Endothelial cell of umbilical vein (primary cell): ENCODE results near the gene POU6F1. TPM values are rescaled to one million over a fixed set of nuclear protein-coding genes. Genes with fewer than 3 reads are reported as not detected.

ENCODE experiments used
- BruUV-seq: library from RNA; stranded (reverse); fragments of 400-500 nt; replicated peaks from 2 replicates; lab custom pipeline; 2021; lab: Mats Ljungman, UMichigan
- CTCF ChIA-PET: fragments of 300-600, 350-600 bp; sonication (Branson Sonifier 250); formaldehyde crosslinking; loops from one replicate; lab custom pipeline; 2021; ENCODE audit warnings: antibody characterized with exemption, inconsistent platforms; lab: Charles Lee
- POLR2A ChIA-PET: fragments of 300-600, 350-600 bp; sonication (Branson Sonifier 250); formaldehyde crosslinking; loops from one replicate; lab custom pipeline; 2021; ENCODE audit warnings: antibody characterized with exemption, inconsistent platforms; lab: Charles Lee
- DNase-seq: peaks from one replicate; pipeline ENCODE4 v3.0.0-alpha.2; 2011; ENCODE audit warnings: low read depth, low spot score
- FAIRE-seq: peaks from 2 replicates; lab custom pipeline; 2011; peaks lifted over from hg19 to GRCh38; lab: Jason Lieb, UNC
- H2AFZ ChIP-seq: 2 replicates; pipeline ENCODE4 v1.6.0; 2012; ENCODE audit warnings: low read depth, low read length, control low read depth, inconsistent platforms
- H3K27ac ChIP-seq: 2 replicates; pipeline ENCODE4 v1.5.1; 2011; ENCODE audit warnings: low read depth, mild to moderate bottlenecking, control low read depth, low read length, moderate library complexity; ENCODE audit not compliant: insufficient read depth
- H3K27me3 ChIP-seq, 2 experiments: 2 replicates each; pipeline versions ENCODE4 v1.6.0 to v1.6.1; 2011; ENCODE audit warnings: low read length in 2 of 2, mixed read lengths in 1 of 2; ENCODE audit not compliant: control insufficient read depth in 2 of 2, insufficient read depth in 2 of 2
- H3K36me3 ChIP-seq, 2 experiments: 2 replicates in 1 of 2; 3 replicates in 1 of 2; pipeline ENCODE4 v1.5.1; 2011; ENCODE audit warnings: low read length in 2 of 2, mild to moderate bottlenecking in 1 of 2, moderate library complexity in 1 of 2; ENCODE audit not compliant: control insufficient read depth in 2 of 2, insufficient read depth in 2 of 2; ENCODE audit errors: extremely low read depth in 1 of 2
- H3K4me1 ChIP-seq: 3 replicates; pipeline ENCODE4 v1.5.1; 2011; ENCODE audit warnings: mild to moderate bottlenecking, low read length; ENCODE audit not compliant: control insufficient read depth, insufficient read depth; ENCODE audit errors: extremely low read depth
- H3K4me2 ChIP-seq: 2 replicates; pipeline ENCODE4 v1.6.1; 2011; ENCODE audit warnings: low read length, control low read depth, mixed read lengths; ENCODE audit not compliant: insufficient read depth
- H3K4me3 ChIP-seq, 3 experiments: fragments of 200-600 bp in 1 of 3; sonication (generic), shearing (Covaris generic) in 1 of 3; replicated peaks in 1 of 3; 2 replicates each; pipeline ENCODE4 v1.5.1; 2011 to 2016; ENCODE audit warnings: control low read depth in 3 of 3, low read length in 3 of 3, mild to moderate bottlenecking in 2 of 3, inconsistent platforms in 1 of 3, low read depth in 1 of 3, moderate library complexity in 1 of 3; ENCODE audit not compliant: insufficient read depth in 1 of 3
- H3K79me2 ChIP-seq: 2 replicates; pipeline ENCODE4 v1.6.0; 2012; ENCODE audit warnings: low read length, inconsistent platforms; ENCODE audit not compliant: control insufficient read depth, insufficient read depth
- H3K9ac ChIP-seq: replicated peaks from 2 replicates; pipeline ENCODE3; 2011; ENCODE audit warnings: low read length, control low read depth; ENCODE audit not compliant: insufficient read depth; ENCODE audit errors: extremely low read depth
- H3K9me1 ChIP-seq: replicated peaks from 3 replicates; pipeline ENCODE4 v1.6.0; 2011; ENCODE audit warnings: mild to moderate bottlenecking, low read length; ENCODE audit not compliant: control insufficient read depth, insufficient read depth; ENCODE audit errors: extremely low read depth
- H3K9me3 ChIP-seq: replicated peaks from 2 replicates; pipeline ENCODE4 v1.5.1; 2012; ENCODE audit warnings: low read length, inconsistent platforms; ENCODE audit not compliant: control insufficient read depth, insufficient read depth
- H4K20me1 ChIP-seq: replicated peaks from 2 replicates; pipeline ENCODE3; 2011; ENCODE audit warnings: mild to moderate bottlenecking, low read length; ENCODE audit not compliant: control insufficient read depth, insufficient read depth; ENCODE audit errors: extremely low read depth
- EZH2 ChIP-seq: IDR thresholded peaks from 2 replicates; pipeline ENCODE4 v1.6.1; 2012; ENCODE audit warnings: borderline replicate concordance, low read depth, mild to moderate bottlenecking, moderate library complexity, low read length, inconsistent platforms; ENCODE audit not compliant: severe bottlenecking
- FOS ChIP-seq: IDR thresholded peaks from 2 replicates; pipeline ENCODE4 v1.6.1; 2011; ENCODE audit warnings: mild to moderate bottlenecking, low read length, moderate library complexity, borderline replicate concordance; ENCODE audit not compliant: insufficient read depth
- GATA2 ChIP-seq: IDR thresholded peaks from 2 replicates; pipeline ENCODE4 v1.7.0; 2011; ENCODE audit warnings: low read depth, mild to moderate bottlenecking, moderate library complexity, mixed read lengths, low read length; ENCODE audit not compliant: insufficient read length, insufficient read depth
- JUN ChIP-seq: IDR thresholded peaks from 2 replicates; pipeline ENCODE4 v1.6.1; 2011; ENCODE audit warnings: borderline replicate concordance, low read depth; ENCODE audit not compliant: insufficient read length, insufficient read depth
- MYC ChIP-seq: IDR thresholded peaks from one replicate; pipeline ENCODE4 v1.6.1; 2011; ENCODE audit warnings: mild to moderate bottlenecking, low read depth, low read length
- POLR2A ChIP-seq: IDR thresholded peaks from 2 replicates; pipeline ENCODE4 v1.6.1; 2012; ENCODE audit warnings: low read depth, mild to moderate bottlenecking, control low read depth, low read length
- POLR2AphosphoS5 ChIP-seq: IDR thresholded peaks from 2 replicates; pipeline ENCODE4 v1.6.1; 2012; ENCODE audit warnings: low read depth, mild to moderate bottlenecking, control low read depth, low read length, moderate library complexity; ENCODE audit not compliant: insufficient read depth
- dilution Hi-C: fragments of 300-500 bp; cut with MboI; formaldehyde crosslinking; loops from one replicate; pipeline ENCODE4 v1.15.0; 2019; ENCODE audit warnings: low sequenced_read_pairs; ENCODE audit not compliant: extremely low pct_ligation_motif_present
- intact Hi-C: fragments of 100-400 bp; cut with micrococcal nuclease; formaldehyde crosslinking; loops from one replicate; pipeline ENCODE4 v1.10.0; 2022
- polyA plus RNA-seq, 4 experiments: library from polyadenylated mRNA; depleted of rRNA in 3 of 4; stranded (reverse) in 3 of 4; unstranded in 1 of 4; fragments of >200 nt; gene quantifications; 2 replicates each; pipeline versions ENCODE4 v1.2.1 to v1.2.3, GENCODE V29; 2011 to 2012; ENCODE audit warnings: missing spikeins in 1 of 4
- total RNA-seq: library from RNA; stranded (reverse); gene quantifications from 2 replicates; pipeline ENCODE4 v1.2.3, GENCODE V29; 2021
- TF ChIP-seq, protein P1 (sequence below): IDR thresholded peaks from 2 replicates; pipeline ENCODE4 v1.6.1; 2011; ENCODE audit not compliant: insufficient read depth, insufficient read length
- TF ChIP-seq, protein P2 (sequence below), 2 donors: IDR thresholded peaks; 1 replicate in 1 of 2; 2 replicates in 1 of 2; pipeline ENCODE4 v1.5.1; 2011; ENCODE audit warnings: low read length in 2 of 2, mild to moderate bottlenecking in 2 of 2, moderate library complexity in 2 of 2, control low read depth in 1 of 2, inconsistent platforms in 1 of 2, low read depth in 1 of 2; ENCODE audit not compliant: insufficient read depth in 1 of 2; ENCODE audit errors: extremely low read depth in 1 of 2

Gene POU6F1
- total and polyA plus RNA-seq, 2 donors (not counting 3 experiments of a cell fraction or from before 2014, with no cell fraction given): 5.4 to 14.4 TPM

DNA sequence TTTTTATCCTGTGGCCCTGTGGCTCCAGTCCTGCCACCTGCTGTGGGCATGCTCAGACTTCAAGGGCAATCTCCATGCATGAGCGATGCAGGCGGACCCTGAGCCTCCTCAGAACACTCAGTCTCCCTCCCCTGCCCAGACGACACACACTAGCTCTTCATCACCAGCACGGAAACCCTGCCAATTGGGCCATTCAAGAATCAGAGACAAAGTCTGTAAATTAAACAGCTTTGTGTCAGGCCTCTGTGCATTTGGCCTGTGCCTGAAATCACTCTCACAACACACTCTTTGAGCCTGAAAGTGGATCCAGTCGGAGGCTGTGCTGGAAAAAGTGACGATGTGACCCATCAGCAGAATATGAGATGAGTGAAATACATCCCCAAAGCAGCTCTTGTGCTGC is 12.5 kb downstream of the POU6F1 start:
- Histone ChIP-seq H3K27me3 (no peaks in the 10 kb centered on the region), H3K9me1 (no peaks in the 10 kb centered on the region), H4K20me1 (no peaks in the 10 kb centered on the region), H3K27ac (no peak overlapping the region), H2AFZ (no peak overlapping the region), H3K9me3 (no peaks in the 10 kb centered on the region), H3K9ac (no peak overlapping the region), H3K4me3 (no peak overlapping the region), H3K4me1 (no peaks in the 10 kb centered on the region), H3K4me2 (no peak overlapping the region), H3K79me2 (no peaks in the 10 kb centered on the region), H3K36me3 (no peaks in the 10 kb centered on the region)
- ChIA-PET CTCF (interaction anchor here (0.7 to 1.4 kb wide), 2 partner anchors 10 to 136 kb away, joined by 3 to 5 read pairs; no protein-coding TSS in a partner anchor), POLR2A (no interaction called here)
- TF ChIP-seq GATA2: no peak
- TF ChIP-seq MYC: no peak
- TF ChIP-seq JUN: no peak
- no peak for TF ChIP-seq EZH2
- no peak for TF ChIP-seq FOS
- no peak for TF ChIP-seq POLR2A
- TF ChIP-seq, protein P1, sequence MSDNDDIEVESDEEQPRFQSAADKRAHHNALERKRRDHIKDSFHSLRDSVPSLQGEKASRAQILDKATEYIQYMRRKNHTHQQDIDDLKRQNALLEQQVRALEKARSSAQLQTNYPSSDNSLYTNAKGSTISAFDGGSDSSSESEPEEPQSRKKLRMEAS: no peak
- TF ChIP-seq POLR2AphosphoS5: no peak
- TF ChIP-seq, protein P2, sequence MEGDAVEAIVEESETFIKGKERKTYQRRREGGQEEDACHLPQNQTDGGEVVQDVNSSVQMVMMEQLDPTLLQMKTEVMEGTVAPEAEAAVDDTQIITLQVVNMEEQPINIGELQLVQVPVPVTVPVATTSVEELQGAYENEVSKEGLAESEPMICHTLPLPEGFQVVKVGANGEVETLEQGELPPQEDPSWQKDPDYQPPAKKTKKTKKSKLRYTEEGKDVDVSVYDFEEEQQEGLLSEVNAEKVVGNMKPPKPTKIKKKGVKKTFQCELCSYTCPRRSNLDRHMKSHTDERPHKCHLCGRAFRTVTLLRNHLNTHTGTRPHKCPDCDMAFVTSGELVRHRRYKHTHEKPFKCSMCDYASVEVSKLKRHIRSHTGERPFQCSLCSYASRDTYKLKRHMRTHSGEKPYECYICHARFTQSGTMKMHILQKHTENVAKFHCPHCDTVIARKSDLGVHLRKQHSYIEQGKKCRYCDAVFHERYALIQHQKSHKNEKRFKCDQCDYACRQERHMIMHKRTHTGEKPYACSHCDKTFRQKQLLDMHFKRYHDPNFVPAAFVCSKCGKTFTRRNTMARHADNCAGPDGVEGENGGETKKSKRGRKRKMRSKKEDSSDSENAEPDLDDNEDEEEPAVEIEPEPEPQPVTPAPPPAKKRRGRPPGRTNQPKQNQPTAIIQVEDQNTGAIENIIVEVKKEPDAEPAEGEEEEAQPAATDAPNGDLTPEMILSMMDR (IDR thresholded peaks at IDR 0.05; ENCODE audit: extremely low read depth in 1 of 2, insufficient read depth in 1 of 2, low read depth in 1 of 2, low read length in 2 of 2): no peak
- no peak for DNase-seq
- no peak for FAIRE-seq
- dilution Hi-C loops (no loop called here), intact Hi-C loops (no loop called here)
- no TSS peak for BruUV-seq
